Right atrium auricular region (tissue), 2 donors: ENCODE data around the gene MLC1. TPM values are rescaled to one million over a fixed set of nuclear protein-coding genes. Genes with fewer than 3 reads are reported as not detected.

ENCODE experiments used
- DNase-seq: peaks from one replicate; pipeline ENCODE4 v3.0.0-alpha.2; 2019; ENCODE audit warnings: low spot score
- H3K27ac ChIP-seq, 2 donors: fragments of 200-600 bp; sonication (generic); 1 replicate in 1 of 2; 2 replicates in 1 of 2; pipeline ENCODE4 v1.5.1; 2016 to 2019
- H3K27me3 ChIP-seq, 2 donors: fragments of 200-600 bp; sonication (generic); one replicate each; pipeline versions ENCODE4 v1.5.1 to v1.6.0; 2017 to 2019
- H3K36me3 ChIP-seq: fragments of 200-600 bp; sonication (generic); one replicate; pipeline ENCODE4 v1.5.1; 2016
- H3K4me1 ChIP-seq, 2 donors: fragments of 200-600 bp; sonication (generic); one replicate each; pipeline versions ENCODE4 v1.5.1 to v1.6.0; 2017 to 2019
- H3K4me3 ChIP-seq, 2 donors: fragments of 200-600 bp; sonication (generic); 1 replicate in 1 of 2; 2 replicates in 1 of 2; pipeline ENCODE4 v1.5.1; 2017 to 2019; ENCODE audit warnings: mild to moderate bottlenecking in 1 of 2, moderate library complexity in 1 of 2
- H3K9me3 ChIP-seq, 2 donors: fragments of 200-600 bp; sonication (generic); one replicate each; pipeline ENCODE4 v1.5.1; 2019
- total RNA-seq, 2 donors: library from RNA; depleted of rRNA; stranded (reverse); fragments of >200 nt; gene quantifications; one replicate each; pipeline ENCODE4 v1.1.0, GENCODE V29; 2016
- TF ChIP-seq, protein P1 (sequence below), 2 donors: fragments of 200-600 bp; sonication (generic); IDR thresholded peaks; one replicate each; pipeline ENCODE4 v1.5.1; 2019; ENCODE audit warnings: antibody characterized with exemption in 2 of 2

MLC1 gene
- total RNA-seq, 2 donors from 2014 or later, result 0.71 TPM; not detected in 1

DNA sequence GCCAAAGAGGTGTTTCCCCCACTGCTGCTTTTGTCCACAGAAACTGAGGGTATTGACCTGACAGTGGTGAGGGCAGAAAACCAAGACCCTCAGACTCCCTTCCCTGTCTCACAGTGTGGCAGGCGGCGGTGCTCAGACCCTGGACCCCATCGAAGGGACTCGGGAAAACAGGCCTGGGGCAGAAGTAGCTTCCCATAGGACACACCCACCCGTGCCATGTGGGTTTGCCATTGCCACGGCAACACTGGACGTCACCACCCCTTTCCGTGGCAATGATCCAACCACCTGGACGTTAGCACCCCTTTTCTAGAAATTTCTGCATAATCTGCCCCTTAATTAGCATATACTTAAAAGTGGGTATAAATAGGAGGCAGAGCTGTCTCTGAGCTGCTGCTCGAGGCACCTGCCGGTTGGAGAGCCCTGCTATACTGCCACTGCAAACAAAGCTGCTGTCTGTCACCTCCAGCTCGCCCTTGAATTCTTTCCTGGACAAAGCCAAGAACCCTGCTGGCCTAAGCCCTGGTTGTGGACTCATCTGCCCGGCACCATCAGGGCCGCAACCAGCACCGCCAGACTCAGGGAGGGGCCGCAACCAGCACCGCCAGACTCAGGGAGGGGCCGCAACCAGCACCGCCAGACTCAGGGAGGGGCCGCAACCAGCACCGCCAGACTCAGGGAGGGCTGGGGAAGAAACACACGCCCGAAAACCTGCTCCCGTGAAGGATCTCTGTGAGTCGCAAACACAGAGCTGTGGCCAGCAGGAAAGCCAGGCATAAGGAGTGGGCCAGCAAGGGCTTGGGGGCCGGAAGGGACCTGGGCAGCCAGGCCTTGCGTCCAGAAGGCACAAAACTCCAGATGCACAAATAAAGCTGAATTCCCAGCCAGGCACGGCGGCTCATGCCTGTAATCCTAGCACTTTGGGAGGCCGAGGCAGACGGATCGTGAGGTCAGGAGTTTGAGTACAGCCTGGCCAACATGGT lies 10.4 kb downstream of the MLC1 start:
- no peaks in the 10 kb centered on the region for H3K27me3 ChIP-seq
- TF ChIP-seq, protein P1, sequence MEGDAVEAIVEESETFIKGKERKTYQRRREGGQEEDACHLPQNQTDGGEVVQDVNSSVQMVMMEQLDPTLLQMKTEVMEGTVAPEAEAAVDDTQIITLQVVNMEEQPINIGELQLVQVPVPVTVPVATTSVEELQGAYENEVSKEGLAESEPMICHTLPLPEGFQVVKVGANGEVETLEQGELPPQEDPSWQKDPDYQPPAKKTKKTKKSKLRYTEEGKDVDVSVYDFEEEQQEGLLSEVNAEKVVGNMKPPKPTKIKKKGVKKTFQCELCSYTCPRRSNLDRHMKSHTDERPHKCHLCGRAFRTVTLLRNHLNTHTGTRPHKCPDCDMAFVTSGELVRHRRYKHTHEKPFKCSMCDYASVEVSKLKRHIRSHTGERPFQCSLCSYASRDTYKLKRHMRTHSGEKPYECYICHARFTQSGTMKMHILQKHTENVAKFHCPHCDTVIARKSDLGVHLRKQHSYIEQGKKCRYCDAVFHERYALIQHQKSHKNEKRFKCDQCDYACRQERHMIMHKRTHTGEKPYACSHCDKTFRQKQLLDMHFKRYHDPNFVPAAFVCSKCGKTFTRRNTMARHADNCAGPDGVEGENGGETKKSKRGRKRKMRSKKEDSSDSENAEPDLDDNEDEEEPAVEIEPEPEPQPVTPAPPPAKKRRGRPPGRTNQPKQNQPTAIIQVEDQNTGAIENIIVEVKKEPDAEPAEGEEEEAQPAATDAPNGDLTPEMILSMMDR (IDR thresholded peaks at IDR 0.05), result no peak
- no peak for DNase-seq
- no peaks in the 10 kb centered on the region for H3K4me1 ChIP-seq
- H3K9me3 ChIP-seq, result no peaks in the 10 kb centered on the region
- H3K4me3 ChIP-seq, result no peak overlapping the region
- H3K36me3 ChIP-seq, result no peaks in the 10 kb centered on the region
- no peak overlapping the region for H3K27ac ChIP-seq

DNA sequence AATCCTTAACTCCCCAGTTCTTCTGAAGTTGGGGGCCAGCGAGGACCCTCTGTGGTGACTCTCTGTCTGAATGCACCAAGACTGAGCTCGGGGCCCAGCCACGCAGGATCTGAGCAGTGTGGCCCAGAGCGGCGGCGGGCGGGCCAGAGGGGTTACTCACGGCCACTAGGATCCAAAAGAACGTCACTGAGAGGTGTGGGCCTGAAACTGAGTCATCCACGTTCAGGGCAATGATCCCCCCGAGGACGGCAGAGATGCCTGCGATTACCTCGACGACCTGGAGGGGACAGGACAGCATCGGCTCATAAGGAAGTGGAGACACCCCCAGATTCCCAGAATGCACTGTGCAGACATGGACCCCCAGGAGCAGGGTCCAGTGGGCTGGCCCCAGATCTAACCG lies 11.2 kb downstream of the MLC1 start:
- TF ChIP-seq, protein P1 (IDR thresholded peaks at IDR 0.05), result no peak
- DNase-seq, result no peak
- Histone ChIP-seq H3K36me3 (no peaks in the 10 kb centered on the region), H3K4me1 (no peaks in the 10 kb centered on the region), H3K9me3 (no peaks in the 10 kb centered on the region), H3K27ac (no peak overlapping the region), H3K27me3 (no peaks in the 10 kb centered on the region), H3K4me3 (no peak overlapping the region)

DNA sequence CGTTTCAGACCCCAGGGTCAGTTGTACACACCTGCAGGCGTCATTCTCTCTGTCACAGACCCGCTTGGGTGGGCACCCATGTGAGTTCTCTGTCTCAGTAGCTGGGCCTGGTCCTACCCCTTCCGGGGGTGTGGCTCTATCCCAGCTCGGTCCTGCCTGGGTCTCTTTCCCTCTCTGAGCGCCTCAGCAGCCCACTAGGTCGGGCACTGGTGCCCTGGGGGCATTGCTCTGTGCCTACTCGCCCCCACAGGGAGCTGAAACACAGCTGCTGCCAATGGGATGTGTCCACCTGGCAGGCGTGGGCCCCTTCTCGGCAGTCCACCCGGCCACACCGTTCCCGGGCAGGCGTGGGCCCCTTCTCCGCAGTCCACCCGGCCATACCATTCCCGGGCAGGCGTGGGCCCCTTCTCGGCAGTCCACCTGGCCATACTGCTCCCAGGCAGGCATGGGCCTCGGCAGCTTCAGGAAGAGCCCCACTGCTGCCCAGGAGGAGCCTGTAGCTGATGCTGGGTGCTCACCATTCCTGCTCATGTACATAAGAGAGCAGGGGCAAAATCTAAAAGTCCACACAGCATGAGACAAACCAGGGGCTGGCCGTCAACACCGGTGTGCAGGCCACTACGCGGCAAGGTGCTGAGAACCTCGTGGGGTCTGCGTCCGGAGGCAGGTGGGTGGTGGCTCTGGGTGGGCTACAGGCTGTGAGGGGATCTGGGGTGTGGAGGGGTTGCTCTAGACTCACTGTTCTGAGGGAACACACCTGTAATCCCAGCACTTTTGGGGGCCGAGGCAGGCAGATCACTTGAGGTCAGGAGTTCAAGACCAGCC lies 12.3 kb downstream of the MLC1 start:
- Histone ChIP-seq H3K9me3 (no peaks in the 10 kb centered on the region), H3K27ac (no peak overlapping the region), H3K27me3 (no peaks in the 10 kb centered on the region), H3K36me3 (no peaks in the 10 kb centered on the region), H3K4me3 (no peak overlapping the region), H3K4me1 (no peaks in the 10 kb centered on the region)
- TF ChIP-seq, protein P1 (IDR thresholded peaks at IDR 0.05), result no peak
- DNase-seq, result no peak

DNA sequence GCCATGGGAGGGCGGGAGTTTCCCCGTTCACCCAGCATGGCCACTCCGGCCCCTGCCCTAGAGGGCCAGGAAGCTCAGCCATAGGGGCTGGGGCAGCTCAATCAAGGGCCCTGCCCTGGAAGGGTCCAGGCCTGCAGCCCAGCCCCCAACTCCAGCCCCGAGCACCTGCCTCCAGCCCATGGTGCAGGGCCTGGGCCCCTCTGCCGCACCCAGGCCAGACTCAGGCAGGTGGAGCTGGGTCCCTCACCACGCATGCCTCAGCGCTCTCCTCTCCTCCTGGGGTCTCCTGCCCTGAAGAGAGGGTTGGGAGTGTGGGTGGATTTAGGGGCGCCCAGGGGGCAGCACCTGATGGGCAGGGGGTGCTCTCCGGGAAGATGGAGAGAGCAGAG lies 13.1 kb downstream of the MLC1 start:
- H3K36me3 ChIP-seq, result no peaks in the 10 kb centered on the region
- TF ChIP-seq, protein P1 (IDR thresholded peaks at IDR 0.05), result no peak
- DNase-seq, result no peak
- no peaks in the 10 kb centered on the region for H3K27me3 ChIP-seq
- H3K4me1 ChIP-seq, result no peaks in the 10 kb centered on the region
- no peak overlapping the region for H3K27ac ChIP-seq
- no peaks in the 10 kb centered on the region for H3K9me3 ChIP-seq
- no peak overlapping the region for H3K4me3 ChIP-seq

DNA sequence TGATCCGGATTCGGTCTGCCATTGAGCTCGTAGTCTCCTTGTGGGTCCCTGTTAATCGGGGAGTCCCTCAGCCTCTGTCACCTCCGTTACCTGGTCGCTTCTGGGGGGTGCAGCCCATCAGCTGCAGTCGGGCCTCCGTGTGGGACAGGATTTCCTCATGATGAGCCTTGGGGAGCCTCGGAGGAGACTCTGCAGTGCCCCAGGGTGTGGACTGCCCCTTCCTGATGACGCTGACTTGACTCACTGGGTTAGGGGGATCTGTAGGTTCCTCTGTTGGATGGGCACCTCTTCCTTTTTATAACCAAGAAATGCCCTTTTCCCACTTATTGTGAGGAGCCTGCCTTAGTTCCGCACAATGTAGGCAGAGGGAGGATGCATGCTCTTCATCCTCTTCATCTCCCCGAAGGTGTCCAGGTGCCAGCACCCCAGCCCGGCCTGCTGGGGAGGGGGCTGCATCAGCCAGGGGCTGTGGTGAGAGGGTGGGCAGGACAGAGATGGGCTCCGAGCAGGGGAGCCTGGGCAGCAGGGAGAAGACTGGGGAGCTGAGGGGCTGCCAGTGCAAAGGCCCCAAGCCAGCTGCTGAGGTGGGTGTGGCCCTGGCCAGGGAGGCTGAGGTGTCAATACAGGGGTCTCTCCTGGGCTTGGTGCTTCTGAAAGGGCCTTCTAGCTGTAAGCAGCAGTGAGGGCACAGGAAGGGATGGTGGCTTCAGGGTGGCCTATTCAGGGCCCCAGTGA lies 13.6 kb downstream of the MLC1 start:
- TF ChIP-seq, protein P1 (IDR thresholded peaks at IDR 0.05), result no peak
- H3K27me3 ChIP-seq, result no peaks in the 10 kb centered on the region

More for the DNA sequence above, 13.6 kb downstream of the MLC1 start:
- Histone ChIP-seq H3K36me3 (no peaks in the 10 kb centered on the region), H3K4me3 (no peak overlapping the region), H3K4me1 (no peaks in the 10 kb centered on the region), H3K27ac (no peak overlapping the region), H3K9me3 (no peaks in the 10 kb centered on the region)
- DNase-seq, result no peak
